ENCODE data around the gene TCP10L.

- no peak for TF ChIP-seq TAF1 (conservative IDR thresholded peaks at IDR 0.05)
- no peak for TF ChIP-seq CTCF (IDR thresholded peaks at IDR 0.05; ENCODE audit: low read depth, low read length, missing input control)
- no peak for TF ChIP-seq EGR1 (IDR thresholded peaks at IDR 0.05; ENCODE audit: low read depth in 2 of 2)
- TF ChIP-seq GABPA (IDR thresholded peaks at IDR 0.05 in 1 of 2, conservative IDR thresholded peaks at IDR 0.05 in 1 of 2) = no peak
- TF ChIP-seq SP1 (IDR thresholded peaks at IDR 0.05) = no peak
- no peak for TF ChIP-seq RAD21 (IDR thresholded peaks at IDR 0.05)
- TF ChIP-seq, protein P1, sequence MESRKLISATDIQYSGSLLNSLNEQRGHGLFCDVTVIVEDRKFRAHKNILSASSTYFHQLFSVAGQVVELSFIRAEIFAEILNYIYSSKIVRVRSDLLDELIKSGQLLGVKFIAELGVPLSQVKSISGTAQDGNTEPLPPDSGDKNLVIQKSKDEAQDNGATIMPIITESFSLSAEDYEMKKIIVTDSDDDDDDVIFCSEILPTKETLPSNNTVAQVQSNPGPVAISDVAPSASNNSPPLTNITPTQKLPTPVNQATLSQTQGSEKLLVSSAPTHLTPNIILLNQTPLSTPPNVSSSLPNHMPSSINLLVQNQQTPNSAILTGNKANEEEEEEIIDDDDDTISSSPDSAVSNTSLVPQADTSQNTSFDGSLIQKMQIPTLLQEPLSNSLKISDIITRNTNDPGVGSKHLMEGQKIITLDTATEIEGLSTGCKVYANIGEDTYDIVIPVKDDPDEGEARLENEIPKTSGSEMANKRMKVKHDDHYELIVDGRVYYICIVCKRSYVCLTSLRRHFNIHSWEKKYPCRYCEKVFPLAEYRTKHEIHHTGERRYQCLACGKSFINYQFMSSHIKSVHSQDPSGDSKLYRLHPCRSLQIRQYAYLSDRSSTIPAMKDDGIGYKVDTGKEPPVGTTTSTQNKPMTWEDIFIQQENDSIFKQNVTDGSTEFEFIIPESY (IDR thresholded peaks at IDR 0.05) = no peak
- TF ChIP-seq, protein P2, sequence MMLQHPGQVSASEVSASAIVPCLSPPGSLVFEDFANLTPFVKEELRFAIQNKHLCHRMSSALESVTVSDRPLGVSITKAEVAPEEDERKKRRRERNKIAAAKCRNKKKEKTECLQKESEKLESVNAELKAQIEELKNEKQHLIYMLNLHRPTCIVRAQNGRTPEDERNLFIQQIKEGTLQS (IDR thresholded peaks at IDR 0.05) = no peak
- no peak for TF ChIP-seq MAX (IDR thresholded peaks at IDR 0.05)
- TF ChIP-seq REST (IDR thresholded peaks at IDR 0.05) = no peak
These were observed 14.9 kb downstream of the TCP10L start for GRCh38 chr21:32570456-32570855.
